Measurements from ENCODE around the gene PRKN.

DNA sequence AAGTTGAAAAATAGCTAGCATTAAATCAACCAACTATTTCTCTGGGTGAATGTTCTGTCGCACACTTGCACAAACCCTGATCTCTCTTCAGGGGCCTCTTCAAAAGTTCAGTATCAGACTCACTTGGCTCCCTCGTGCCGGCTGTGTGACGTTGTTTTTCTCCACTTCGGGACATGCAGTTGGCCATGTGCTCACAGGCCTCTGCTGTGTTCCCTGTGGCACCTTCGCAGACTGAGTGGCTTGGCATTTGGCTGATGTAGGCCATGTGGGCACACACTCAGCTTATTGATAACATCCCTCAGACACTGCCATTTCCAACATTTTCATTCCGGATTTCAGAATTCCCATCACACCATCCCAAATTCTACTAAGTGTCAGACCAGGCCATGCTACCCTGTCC, 49.5 kb upstream of the PRKN start:
- TF ChIP-seq ZFX (IDR thresholded peaks at IDR 0.05; ENCODE audit: borderline replicate concordance) (no peak), CTCF (IDR thresholded peaks at IDR 0.05) (no peak)

Data from 22Rv1 (cell line).